Stimulated activated CD4-positive, alpha-beta T cell treated with anti-CD3 and anti-CD28 coated beads, Interleukin-4, amount 100 ng/mL, for 24 hours (primary cell): Measurements from ENCODE around the gene GDPD3.
A peak's percentile ranks its signal among the peaks of the same experiment; 100 is the strongest.

Source experiments
- DNase-seq: peaks from one replicate; pipeline ENCODE4 v3.0.0-alpha.2; 2020

GDPD3 gene

GRCh38 chr16:30075503-30076275, 37.6 kb downstream of the GDPD3 start, which contains the start of gene PPP4C:
Gene PPP4C (plus strand): TSS chr16:30075994. CDS start chr16:30076378, 384 bp downstream.
- DNase-seq, result peak; percentile 89

DNA sequence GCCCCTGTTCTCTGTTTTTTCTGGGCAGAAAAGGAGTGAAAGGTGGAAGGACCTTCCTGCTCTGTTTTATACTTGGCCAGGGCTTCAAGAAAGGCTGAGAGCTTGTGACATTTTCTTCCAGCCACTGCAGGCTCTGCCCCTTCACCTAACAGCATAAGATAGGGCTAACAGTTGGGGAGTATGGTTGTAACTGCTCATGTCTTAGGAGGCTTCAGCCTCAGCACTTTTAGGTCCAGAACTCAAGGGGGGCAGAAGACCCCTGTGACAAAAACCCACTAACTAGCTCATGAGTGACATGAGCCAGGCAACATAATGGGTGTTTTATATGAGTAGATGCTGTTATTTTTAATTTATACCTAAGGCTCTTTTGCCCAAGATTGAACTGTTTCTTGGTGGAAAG, 42.8 kb downstream of the GDPD3 start:
- DNase-seq, result no peak

DNA sequence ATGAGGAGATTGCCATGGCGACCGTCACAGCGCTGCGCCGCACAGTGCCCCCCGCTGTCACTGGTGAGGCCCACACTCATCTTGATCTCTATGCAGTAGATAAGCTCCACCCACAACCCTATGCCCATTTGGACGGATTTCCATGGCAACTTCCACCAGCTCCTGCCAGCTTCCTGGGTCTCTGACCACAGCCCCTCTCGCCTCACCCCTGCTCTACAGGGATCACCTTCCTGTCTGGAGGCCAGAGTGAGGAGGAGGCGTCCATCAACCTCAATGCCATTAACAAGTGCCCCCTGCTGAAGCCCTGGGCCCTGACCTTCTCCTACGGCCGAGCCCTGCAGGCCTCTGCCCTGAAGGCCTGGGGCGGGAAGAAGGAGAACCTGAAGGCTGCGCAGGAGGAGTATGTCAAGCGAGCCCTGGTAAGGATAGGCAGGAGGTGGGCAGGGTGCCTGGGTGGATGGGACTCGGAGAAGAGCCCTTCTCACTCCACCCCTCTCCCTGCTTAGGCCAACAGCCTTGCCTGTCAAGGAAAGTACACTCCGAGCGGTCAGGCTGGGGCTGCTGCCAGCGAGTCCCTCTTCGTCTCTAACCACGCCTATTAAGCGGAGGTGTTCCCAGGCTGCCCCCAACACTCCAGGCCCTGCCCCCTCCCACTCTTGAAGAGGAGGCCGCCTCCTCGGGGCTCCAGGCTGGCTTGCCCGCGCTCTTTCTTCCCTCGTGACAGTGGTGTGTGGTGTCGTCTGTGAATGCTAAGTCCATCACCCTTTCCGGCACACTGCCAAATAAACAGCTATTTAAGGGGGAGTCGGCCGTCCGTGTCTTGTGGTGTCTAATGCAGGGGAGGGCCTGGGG, 43.5 kb downstream of the GDPD3 start:
- no peak for DNase-seq

DNA sequence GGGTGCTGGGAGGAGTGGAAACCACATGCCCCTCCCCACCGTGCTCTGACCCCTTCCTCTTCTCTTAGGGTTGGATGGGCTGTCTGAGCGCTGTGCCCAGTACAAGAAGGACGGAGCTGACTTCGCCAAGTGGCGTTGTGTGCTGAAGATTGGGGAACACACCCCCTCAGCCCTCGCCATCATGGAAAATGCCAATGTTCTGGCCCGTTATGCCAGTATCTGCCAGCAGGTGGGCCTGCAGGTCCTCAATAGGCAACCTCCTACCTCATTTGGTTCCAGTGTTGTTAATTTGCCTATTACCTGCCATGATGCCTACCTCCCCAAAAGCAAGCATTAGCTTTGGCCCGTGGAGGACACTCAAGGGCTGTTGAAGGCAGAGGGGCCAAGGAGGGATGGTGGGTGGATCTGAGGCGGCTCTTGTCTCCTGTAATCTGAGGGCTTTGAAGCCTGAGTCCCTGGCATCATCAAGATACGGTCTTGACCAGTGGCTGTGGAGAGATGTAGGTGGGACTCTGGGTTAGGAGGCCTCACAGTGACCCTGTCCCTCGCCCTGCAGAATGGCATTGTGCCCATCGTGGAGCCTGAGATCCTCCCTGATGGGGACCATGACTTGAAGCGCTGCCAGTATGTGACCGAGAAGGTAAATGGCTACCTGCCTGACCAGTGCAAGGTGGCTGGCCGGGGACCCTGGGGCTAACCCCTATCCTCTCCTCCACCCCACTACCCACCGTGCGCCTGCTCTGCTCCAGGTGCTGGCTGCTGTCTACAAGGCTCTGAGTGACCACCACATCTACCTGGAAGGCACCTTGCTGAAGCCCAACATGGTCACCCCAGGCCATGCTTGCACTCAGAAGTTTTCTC, 44.4 kb downstream of the GDPD3 start:
- peak; percentile 58 for DNase-seq

- DNase-seq, result no peak
These were observed 45.0 kb downstream of the GDPD3 start for GRCh38 chr16:30068333-30068732.

DNA sequence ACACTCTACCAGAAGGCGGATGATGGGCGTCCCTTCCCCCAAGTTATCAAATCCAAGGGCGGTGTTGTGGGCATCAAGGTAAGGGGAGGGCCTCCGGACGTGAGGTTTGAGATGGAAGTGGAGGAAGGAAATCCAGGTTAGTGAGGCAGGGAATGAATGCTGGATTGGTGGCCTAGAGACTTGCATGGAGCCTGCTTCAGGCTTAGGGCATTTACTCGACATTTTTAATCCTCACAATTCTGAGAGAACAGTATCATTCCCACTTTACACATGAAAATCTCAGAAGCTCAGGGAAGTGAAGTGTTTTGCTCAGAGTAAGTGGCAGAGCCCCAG, 45.8 kb downstream of the GDPD3 start:
- no peak for DNase-seq

DNA sequence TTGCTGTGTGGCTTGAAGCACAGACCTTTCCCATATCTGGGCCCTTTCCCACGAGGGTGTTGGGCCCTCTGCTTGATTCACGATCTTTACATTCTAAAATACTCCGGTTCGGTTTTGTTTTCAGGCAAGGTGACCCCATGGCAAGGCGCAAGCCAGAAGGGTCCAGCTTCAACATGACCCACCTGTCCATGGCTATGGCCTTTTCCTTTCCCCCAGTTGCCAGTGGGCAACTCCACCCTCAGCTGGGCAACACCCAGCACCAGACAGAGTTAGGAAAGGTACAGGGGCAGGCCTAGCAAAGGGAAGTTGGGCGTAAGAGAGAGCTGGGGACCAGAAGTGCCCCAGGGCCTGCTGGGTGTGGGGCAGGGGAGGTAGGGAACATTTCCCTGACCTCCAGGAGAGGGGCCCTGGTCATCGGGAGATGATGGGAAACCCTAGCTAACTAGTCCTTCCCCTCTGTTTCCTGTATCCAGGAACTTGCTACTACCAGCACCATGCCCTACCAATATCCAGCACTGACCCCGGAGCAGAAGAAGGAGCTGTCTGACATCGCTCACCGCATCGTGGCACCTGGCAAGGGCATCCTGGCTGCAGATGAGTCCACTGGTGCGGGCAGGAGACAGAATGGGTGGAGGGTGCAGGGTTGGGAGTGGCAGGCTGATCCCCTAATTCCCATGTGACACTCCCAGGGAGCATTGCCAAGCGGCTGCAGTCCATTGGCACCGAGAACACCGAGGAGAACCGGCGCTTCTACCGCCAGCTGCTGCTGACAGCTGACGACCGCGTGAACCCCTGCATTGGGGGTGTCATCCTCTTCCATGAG, 46.4 kb downstream of the GDPD3 start:
- DNase-seq, result no peak

DNA sequence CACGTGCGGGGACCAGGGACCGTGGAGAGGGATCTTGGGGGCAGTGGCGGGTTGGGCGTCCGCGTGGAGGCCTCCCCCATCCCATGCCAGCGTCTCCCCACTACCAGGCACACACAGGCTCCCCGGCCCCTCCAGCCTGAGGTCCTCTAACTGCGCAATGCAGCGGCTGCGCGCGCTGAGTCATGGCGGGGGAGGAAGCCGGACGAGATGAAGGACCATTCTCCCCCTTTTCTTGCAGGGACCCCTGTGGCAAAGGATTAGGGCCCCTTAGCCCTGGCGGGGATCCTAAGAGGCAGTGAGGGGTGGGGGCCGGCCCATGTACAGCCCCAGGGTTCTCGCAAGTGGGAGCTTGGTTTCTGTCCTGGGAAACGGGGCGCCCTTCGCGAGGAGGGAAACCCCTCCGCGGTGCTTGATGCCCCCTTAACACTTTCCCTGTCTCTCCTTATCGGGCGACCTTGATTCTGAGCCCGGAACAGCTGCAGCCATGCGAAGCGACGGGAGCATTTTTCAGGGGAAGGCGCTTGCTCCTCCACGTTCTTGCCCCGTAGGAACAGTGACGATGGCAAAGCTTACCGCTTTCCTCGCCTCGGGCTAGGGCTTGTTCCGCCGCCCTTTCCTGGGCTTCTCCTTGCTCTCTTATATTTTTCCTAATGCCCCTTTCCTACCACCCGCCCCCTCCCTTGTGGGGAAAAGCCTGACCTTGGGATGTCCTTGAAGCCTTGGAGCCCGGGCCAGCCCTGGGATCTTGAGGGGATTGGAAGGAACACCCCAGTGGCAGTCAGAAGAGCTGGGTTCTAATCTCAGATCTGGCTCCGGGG, 47.2 kb downstream of the GDPD3 start:
- peak; percentile 43 for DNase-seq

DNA sequence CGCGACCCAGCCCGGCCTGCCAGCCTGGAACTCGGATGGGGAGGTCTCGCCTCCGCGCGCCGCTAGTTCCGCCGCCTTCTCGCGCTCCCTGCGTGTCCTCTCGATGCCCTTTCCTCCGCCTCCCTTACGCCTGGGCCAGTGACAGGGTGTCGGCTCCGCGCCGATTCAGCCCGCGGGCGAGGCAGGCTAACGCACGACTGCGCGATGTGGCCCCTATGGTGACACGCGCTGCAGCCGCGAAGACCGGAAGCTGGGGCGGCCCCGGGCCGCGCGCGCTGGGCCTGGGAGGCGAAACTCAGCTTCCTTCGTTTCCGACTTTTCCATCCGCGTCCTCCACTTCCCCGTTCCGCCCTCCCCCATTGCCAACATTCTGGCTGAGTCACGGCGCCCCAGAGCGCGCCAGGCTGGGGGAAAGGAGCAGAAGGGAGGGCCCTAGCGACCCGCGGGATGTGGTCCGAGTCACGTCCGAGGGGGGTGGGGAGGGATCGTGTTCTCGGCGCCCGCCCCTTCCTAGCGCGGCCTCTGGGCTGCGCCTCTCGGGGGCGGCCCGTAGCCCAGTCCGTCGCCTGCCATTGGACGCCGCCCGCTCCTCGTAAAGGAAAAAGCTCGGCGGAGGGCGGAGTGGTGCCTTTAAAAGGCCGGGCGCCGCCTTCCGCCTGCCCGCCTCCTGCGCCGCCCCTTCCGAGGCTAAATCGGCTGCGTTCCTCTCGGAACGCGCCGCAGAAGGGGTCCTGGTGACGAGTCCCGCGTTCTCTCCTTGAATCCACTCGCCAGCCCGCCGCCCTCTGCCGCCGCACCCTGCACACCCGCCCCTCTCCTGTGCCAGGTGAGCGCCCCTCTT, 48.0 kb downstream of the GDPD3 start, which contains the start of gene ALDOA:
ALDOA (plus strand) TSS at position 659 of the 841 bp plus-strand sequence. CDS start 1,138 bp downstream, outside the sequence.
- DNase-seq, result peak; percentile 97

DNA sequence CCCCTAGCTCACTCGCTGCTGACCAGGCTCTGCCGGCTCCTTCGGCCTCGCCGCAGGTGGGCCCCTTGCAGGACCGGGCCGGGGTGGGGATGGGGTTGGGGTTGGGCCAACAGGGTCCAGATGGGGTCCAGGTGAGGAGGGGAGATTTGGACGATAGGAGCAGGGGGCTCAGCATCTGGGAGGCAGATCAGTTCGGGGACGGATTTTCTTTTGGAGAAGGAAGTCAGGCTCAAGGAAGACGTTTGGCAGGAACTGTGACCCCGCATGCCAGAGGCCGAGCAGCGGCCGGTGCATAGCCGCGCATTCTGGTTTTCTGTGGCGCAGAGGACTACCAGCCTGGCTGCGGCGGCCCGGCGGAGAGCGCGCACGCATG, 48.6 kb downstream of the GDPD3 start:
- no peak for DNase-seq

GRCh38 chr16:30063893-30064728, 49.2 kb downstream of the GDPD3 start:
- DNase-seq, result peak; percentile 79

GRCh38 chr16:30063278-30063892, 50.0 kb downstream of the GDPD3 start:
- DNase-seq, result no peak

DNA sequence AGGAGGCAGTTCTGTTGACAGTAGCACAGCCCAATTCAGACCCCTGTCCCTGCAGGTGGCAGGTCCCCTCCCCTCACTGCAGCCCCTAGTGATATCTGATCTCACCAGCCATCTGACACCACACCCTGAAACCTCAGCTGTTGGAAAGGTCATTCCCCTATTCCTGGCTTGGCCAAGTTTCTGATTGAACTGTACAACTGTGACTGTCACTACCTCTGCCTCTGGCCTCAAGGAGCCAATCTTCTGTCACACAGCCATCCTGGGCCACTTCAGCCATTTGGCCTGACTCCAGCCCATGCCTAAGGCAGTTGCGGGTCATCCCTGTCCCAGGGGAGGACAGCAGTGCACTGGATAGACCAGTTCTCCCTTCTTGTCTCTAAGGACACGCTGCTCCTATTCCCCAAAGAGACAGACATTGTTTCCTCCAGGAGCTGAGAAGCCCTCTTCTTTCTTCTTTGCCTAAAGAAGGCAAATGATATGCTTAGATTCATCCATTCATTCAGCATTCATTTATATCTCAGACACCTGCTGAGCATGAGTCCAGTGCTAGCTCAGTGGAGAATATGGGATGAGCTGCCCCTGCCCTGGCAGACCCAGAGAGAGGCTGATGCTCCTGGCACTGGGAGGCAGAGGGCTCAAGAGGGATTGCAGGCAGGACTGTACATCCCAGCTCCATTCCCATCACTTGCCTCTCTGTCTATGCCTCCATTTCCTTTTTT, 52.3 kb downstream of the GDPD3 start:
- DNase-seq, result no peak

DNA sequence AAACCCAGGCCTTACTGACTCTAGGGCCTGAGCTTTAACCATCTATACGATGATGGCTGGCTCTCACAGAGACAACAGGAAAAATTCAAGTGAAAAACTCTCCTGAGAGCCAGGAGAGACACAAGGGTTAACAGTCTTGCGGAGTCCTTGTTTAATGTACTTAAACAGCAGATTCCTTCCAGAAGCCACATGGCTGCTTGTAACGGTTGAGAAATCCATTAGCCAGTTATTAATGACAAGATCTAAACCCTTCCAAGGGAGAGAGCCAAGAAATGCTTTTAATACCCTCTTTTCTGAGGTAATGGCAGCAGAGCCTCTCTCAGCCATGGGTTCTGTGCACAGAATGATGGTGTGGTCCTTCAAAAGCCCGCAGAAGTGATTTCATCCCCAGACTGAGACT, 53.0 kb downstream of the GDPD3 start:
- no peak for DNase-seq

- peak; percentile 61 for DNase-seq
These were observed 58.3 kb downstream of the GDPD3 start for GRCh38 chr16:30054959-30055553.
